Stimulated activated CD4-positive, alpha-beta T cell treated with anti-CD3 and anti-CD28 coated beads, Interleukin-15, amount 100 ng/mL, for 1 hour (primary cell): Measurements from ENCODE around the gene DECR2.

Experiments
- DNase-seq, 2 donors: peaks; one replicate each; pipeline ENCODE4 v3.0.0-alpha.2; 2020; ENCODE audit warnings: low read depth in 1 of 2, low spot score in 1 of 2

DECR2 gene

DNA sequence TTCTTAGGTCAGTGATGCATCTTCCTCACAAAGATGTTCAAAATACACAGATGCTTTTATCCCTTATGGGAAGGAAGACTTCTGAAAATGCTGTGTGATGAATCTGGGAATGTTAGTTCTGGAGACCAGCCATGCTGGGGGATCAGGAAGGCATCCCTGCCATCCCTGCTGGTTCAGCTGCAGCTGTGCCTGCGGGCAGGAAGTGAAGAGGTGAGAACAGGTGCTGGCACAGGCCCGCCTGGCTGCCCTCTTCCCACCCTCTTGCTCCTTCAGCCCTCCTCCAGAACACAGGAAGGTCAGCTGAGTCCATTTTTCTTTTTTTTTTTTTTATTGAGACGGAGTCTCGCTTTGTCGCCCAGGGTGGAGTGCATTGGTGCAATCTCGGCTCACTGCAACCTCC, 38.9 kb downstream of the DECR2 start:
- no peak for DNase-seq

DNA sequence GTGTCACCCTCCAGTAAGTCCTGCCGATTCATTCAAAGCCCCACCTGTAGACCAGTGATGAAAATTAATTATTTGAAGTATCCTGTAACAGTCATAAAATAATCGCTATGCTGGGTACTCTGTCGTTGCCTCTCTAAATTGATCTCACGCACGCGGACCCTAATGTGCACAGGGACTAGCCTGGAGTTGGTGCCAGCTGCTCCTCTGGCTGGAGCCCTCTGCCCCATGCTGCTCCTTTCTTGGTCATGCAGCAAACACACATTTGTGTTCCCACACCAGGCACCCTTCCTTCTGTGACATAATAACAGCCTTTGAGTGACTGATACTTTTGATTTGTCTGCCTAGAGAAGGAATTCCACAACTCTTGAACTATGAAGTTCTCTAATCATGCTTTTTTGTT, 39.8 kb downstream of the DECR2 start:
- DNase-seq = no peak

DNA sequence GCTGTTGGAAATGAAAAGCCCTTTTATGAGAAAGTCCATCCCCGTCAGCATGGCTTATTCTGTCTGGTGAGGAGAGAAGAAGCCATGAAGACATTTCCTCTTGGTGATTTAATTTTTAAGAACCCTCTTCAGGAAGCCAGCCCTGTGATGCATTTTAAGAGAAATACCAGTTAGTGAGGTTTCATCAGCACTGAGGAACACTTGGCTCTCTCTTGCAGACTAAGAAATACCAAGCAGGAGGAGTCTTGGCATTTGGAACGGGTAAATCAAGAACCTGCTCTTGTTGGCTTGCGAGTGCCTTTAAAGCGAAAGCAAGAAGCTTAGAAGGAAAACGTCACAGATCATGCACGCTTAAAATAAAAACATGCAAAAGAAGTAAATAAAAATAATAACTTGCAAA, 41.3 kb downstream of the DECR2 start:
- no peak for DNase-seq

DNA sequence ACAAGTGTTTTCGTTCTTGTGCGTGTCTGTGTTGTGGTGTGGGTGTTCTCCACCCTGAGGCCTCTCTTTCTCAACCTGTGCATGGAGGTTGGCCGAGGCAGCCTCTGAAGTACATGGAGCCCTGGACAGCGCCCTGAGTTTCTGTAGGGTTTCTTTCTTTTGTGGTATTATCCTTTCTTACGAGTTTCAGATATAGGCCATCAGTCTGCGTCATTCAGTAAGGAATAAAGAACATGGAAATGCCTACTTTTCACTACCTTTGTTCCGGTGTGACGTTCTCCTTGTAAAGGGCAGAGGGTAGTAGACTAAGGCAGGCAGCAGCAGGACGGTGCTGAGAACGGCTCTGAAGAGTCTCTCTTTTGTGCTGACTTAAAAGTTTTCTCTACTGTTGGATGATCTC, 42.3 kb downstream of the DECR2 start:
- no peak for DNase-seq

DNA sequence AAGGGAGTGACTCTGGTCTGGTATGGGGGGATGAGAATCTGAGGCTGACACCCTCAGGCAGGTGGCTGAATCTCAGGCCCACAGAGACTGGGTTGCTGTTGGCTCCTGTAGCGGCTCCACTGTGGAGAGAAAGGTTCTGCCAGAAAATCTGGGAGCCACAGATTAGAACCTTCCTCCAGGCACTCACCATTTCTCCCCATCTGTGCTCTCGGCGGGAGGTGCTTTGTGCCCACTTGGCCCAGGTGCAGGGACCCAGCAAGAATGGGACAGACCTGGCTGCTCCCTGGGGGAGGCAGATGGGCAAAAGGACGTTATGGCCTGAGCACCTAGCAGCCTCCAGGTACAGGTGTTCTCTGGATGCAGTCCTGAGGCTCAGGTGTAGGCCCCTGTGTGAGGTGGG, 43.9 kb downstream of the DECR2 start:
- no peak for DNase-seq

DNA sequence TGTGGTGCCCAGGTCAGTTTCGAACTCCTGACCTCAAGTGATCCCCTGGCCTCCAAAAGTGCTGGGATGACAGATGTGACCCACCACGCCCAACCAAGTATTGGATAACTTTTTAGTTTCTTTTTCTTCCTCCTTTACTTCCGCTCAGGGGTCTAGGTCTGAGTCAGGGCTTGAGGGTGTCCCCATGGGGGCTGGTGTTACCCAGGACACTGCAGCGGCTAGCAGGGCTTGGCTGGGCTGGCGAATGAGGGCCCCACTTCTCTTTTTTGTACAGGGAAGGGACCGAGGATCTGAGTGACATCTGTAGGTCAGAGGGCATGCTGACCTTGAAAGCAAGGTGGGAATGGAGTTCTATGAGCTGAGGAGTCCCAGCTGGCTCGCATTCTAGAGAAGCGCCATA, 48.7 kb downstream of the DECR2 start:
- DNase-seq = no peak

DNA sequence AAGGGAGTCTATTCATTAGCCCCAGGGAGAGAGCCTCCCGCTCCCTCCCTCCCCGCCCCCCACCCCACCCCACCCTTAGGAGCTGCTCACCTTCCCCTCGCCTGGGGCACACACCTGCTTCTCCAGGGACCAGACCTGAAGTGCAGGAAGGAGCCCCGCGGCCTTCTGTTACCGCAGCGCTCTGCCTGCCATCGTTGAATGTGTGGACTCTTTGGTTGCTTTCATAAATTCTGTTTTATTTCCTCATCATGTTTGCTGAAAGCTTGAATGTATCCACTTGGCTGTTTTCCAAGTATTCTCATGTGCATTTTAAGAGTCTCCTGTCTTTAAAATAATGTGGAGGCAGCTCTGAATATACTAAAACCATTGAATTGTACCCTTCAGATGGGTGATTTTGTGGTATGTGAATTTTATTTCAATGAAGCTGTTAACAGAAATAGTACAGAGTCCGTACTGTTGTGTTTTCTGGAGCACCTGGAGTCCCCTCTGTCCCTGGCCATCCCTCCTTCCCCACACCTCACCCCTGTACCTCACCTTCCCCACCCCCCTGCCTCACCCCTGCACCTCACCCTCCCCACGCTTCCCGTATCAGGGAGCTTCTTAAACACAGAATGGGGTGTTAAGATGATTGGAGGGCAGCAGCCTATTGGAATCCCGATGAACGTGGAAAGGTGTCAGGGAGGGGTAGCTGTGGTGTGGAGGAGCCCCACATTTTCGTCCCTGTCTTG, 49.3 kb downstream of the DECR2 start:
- no peak for DNase-seq

DNA sequence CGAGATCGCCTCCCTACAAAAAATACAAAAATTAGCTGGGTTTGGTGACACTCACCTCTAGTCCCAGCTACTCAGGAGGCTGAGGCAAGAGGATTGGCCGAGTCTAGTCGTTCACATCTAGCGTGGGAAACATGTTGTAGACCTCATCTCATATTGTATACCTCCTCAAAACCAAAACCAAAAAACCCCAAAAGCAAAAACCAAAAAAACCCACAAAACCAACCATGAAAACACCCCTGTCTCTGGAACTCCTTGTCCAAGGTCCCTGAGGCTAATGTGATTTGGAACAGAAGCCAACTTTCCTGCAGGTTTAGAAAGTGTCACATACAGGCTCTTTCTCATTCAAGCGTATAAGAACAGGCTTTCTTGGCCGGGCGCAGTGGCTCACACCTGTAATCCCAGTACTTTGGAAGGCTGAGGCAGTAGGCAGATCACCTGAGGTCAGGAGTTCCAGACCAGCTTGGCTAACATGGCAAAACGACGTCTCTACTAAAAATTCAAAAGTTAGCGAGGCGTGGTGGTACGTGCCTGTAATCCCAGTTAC, 52.8 kb downstream of the DECR2 start:
- no peak for DNase-seq

DNA sequence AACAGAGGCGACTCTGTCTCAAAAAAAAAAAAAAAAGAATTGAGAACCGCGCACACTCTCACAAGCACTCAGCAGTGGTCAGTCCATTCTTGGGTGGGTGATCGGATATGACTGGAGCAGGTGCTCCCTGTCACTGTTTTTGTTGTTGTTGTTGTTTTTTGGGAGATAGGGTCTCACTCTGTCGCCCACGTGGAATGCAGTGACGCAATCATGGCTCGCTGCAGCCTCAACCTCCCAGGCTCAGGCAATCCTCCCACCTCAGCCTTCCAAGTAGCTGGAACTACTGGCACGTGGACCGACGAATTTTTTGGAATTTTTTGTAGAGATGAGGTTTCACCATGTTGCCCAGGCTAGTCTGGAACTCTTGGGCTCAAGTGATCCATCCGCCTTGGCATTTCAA, 53.8 kb downstream of the DECR2 start:
- no peak for DNase-seq

DNA sequence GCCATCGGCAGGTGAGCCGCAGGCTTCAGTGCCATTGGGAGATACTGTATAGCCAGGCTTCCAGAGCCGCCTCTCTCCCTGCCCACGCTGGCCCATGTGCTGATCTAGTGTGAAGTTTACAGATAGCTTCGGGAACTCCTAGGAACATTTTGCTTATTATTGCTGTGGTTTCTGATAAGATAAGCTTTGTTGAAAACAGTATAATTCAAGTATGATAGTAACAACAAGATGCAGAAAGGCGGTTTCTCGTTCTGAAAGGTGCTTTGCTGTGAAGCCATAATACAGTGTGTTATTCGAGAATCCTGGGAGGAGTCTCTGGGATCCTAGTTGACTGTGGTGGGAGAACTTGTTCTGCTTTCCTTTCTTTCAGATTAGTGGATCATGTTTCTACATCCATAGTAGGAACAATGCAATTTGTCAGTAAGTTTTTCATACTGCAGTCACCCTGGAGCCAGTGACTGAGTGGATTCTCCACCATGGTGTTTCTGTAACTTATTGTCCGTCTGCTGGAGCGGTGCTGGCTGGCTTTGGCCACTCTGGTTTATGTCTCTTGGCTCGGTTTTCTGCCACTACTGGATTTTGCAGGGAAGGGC, 55.3 kb downstream of the DECR2 start:
- DNase-seq = no peak

DNA sequence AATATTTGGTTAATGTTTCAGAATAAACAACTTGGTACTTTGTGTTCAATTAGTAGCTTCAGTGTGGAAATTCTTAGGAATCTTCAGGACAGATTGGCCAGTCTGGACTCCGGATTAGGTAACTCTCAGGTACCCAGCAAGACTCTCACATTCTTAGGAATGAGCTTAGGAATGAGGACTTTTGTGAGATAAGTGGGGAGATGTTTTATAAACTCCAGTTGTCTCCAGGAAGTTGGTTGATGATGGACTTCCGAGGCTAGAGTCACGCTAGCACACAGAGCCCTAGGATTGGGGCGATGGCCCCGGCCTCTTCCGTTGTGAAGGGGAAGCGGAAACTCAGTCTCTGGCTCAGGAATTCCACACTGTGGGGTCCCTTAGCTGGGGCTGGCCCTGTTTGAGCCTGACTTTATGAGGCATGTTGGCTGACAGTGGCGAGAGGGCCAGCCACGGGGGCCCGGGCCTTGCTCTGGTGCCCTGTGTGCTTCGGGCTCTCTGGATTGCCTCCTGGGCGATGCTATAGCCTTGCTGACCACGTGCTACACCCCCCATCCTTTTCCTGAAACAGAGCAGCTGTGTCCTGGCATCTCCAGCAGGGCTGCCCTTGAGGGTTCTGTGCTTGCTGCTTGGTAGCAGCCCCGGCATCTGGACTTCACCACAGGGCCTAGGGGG, 56.2 kb downstream of the DECR2 start:
- no peak for DNase-seq

DNA sequence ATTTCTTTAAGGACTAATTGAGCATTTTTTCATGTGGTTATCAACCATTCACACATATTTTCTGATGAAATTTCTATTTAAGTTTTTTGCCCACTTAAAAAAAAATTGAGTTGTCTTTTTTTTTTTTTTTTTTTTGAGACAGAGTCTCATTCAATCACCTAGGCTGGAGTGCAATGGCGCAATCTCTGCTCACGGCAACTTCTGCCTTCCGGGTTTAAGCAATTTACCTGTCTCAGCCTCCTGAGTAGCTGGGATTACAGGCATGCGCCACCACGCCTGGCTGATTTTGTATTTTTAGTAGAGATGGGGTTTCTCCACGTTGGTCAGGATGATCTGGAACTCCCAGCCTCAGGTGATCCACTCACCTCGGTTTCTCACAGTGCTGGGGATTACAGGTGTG, 58.1 kb downstream of the DECR2 start:
- DNase-seq = no peak

DNA sequence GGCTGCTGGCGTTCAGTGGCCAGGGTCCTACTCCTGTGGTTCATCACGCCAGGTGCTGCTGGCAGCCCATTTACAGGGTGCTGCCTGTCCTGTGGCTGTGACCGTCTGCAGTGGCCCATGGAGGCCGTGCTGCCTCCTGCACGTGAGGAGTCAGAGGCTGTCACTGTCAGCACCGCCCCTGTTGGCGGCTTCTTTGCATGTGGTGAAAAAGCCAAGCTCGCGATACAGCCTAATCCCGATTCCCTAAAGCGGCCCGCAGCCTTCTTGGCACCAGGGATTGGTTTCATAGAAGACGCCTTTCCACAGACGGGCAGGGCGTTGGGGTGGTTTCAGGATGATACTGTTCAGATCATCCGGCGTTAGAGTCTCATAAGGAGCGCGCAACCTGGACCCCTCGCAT, 59.1 kb downstream of the DECR2 start:
- DNase-seq = no peak
